Measurements from ENCODE around the gene ONECUT2. TPM values are rescaled to one million over a fixed set of nuclear protein-coding genes. Genes with fewer than 3 reads are reported as not detected.

ONECUT2 gene
- total RNA-seq, 1 donor from 2014 or later: under 0.01 TPM

DNA sequence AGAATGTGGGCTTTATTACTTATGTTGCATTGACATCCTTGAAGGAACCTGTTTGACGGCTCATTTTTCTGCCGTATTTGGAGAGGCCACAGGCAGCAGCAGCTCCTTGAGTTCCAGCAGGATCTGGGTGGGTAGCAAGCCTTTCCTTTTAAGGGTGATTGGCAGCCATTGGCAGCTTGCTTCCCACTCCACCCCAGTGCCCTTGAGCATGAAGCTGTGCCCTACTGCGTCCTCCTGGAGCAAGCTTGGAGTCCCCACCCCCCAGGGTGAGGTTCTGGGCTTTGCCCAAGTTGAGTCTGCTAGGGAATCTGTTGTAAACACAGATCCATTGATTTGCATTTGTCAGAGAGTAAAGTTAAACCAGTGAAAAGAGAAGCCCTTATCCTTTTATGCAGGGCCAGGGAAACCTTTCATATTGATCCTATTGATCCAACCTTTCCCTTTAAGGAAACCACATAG is 9.2 kb downstream of the ONECUT2 start:
- H3K27me3 ChIP-seq (ENCODE audit: control insufficient read depth, insufficient read depth, low read length): peaks cover 39% of the 10 kb centered on the region
- DNase-seq (ENCODE audit: low read depth) (no peak), FAIRE-seq (no peak)
- no peak overlapping the region for H3K4me3 ChIP-seq (ENCODE audit: low read depth, low read length)
- TF ChIP-seq, protein P1, sequence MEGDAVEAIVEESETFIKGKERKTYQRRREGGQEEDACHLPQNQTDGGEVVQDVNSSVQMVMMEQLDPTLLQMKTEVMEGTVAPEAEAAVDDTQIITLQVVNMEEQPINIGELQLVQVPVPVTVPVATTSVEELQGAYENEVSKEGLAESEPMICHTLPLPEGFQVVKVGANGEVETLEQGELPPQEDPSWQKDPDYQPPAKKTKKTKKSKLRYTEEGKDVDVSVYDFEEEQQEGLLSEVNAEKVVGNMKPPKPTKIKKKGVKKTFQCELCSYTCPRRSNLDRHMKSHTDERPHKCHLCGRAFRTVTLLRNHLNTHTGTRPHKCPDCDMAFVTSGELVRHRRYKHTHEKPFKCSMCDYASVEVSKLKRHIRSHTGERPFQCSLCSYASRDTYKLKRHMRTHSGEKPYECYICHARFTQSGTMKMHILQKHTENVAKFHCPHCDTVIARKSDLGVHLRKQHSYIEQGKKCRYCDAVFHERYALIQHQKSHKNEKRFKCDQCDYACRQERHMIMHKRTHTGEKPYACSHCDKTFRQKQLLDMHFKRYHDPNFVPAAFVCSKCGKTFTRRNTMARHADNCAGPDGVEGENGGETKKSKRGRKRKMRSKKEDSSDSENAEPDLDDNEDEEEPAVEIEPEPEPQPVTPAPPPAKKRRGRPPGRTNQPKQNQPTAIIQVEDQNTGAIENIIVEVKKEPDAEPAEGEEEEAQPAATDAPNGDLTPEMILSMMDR (IDR thresholded peaks at IDR 0.05; ENCODE audit: insufficient read depth, low read length, severe bottlenecking): no peak
- H3K36me3 ChIP-seq (ENCODE audit: control insufficient read depth, insufficient read depth, low read length): no peaks in the 10 kb centered on the region

GRCh38 chr18:57445488-57446319 is 10.5 kb downstream of the ONECUT2 start:
- H3K36me3 ChIP-seq (ENCODE audit: control insufficient read depth, insufficient read depth, low read length): no peaks in the 10 kb centered on the region
- no peak for FAIRE-seq
- no peak for DNase-seq (ENCODE audit: low read depth)
- H3K27me3 ChIP-seq (ENCODE audit: control insufficient read depth, insufficient read depth, low read length): peaks cover 26% of the 10 kb centered on the region
- H3K4me3 ChIP-seq (ENCODE audit: low read depth, low read length): no peak overlapping the region
- TF ChIP-seq, protein P1 (IDR thresholded peaks at IDR 0.05; ENCODE audit: insufficient read depth, low read length, severe bottlenecking): no peak

DNA sequence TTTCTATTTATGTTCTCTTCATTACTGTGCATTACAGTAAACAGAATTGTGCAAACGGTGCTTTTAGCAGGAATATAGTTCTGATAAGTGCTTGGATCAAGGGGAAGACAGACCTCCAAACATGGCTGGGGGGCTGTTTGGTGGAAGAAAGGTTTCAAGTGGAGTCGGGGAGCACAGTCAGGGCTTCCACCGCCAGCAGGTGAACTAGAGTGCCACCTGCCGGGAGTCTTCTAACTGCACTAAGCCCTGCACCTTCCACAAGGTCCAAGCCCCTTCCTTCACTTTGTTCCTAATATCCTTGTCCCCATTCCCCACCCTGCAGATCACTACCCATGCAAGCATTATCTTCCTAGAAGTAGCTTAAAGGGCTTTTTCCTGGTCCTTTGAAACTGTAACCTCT is 11.1 kb downstream of the ONECUT2 start:
- no peak overlapping the region for H3K4me3 ChIP-seq (ENCODE audit: low read depth, low read length)
- no peak for FAIRE-seq
- DNase-seq (ENCODE audit: low read depth): peak; percentile 21

GRCh38 chr18:57447154-57447621 is 12.0 kb downstream of the ONECUT2 start:
- Histone ChIP-seq H3K27me3 (ENCODE audit: control insufficient read depth, insufficient read depth, low read length) (peaks cover 14% of the 10 kb centered on the region), H3K4me3 (ENCODE audit: low read depth, low read length) (no peak overlapping the region), H3K36me3 (ENCODE audit: control insufficient read depth, insufficient read depth, low read length) (no peaks in the 10 kb centered on the region)
- no peak for FAIRE-seq
- no peak for DNase-seq (ENCODE audit: low read depth)
- TF ChIP-seq, protein P1 (IDR thresholded peaks at IDR 0.05; ENCODE audit: insufficient read depth, low read length, severe bottlenecking): no peak

More for the DNA sequence above, 11.1 kb downstream of the ONECUT2 start:
- H3K36me3 ChIP-seq (ENCODE audit: control insufficient read depth, insufficient read depth, low read length): no peaks in the 10 kb centered on the region
- TF ChIP-seq, protein P1 (IDR thresholded peaks at IDR 0.05; ENCODE audit: insufficient read depth, low read length, severe bottlenecking): peak; percentile 91
- peaks cover 21% of the 10 kb centered on the region for H3K27me3 ChIP-seq (ENCODE audit: control insufficient read depth, insufficient read depth, low read length)

DNA sequence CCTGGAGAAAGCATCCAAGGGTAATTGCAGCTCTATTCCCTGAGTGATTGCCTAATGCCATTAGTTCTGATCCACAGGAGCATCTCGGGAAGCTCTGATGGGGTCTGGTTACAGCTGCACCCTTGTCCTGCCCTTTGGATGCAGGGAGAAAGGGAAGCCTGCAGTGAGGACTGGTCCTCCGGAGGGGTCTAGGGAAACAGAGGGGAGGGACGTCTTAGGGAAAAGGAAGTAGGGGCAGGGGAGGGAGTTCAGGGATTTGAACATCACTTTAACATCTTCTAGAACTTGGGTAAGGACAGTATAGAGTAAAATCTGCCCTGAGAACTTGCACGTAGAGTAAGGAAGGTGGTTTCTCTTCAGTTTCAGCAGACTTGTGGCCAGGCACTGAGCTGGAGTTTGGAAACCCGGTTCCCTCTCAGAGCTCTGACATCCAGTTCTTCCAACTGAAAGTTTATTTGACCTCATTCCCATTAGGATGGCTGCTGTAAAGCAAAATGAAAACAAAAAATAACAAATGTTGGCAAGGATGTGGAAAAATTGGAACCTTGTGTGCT is 20.5 kb downstream of the ONECUT2 start:
- Histone ChIP-seq H3K36me3 (ENCODE audit: control insufficient read depth, insufficient read depth, low read length) (no peaks in the 10 kb centered on the region), H3K27me3 (ENCODE audit: control insufficient read depth, insufficient read depth, low read length) (no peaks in the 10 kb centered on the region), H3K4me3 (ENCODE audit: low read depth, low read length) (no peak overlapping the region)
- DNase-seq (ENCODE audit: low read depth) (no peak), FAIRE-seq (no peak)
- TF ChIP-seq, protein P1 (IDR thresholded peaks at IDR 0.05; ENCODE audit: insufficient read depth, low read length, severe bottlenecking): no peak

Data from bronchial epithelial cell (primary cell).